ENCODE measurements around the gene AGBL4.

DNA sequence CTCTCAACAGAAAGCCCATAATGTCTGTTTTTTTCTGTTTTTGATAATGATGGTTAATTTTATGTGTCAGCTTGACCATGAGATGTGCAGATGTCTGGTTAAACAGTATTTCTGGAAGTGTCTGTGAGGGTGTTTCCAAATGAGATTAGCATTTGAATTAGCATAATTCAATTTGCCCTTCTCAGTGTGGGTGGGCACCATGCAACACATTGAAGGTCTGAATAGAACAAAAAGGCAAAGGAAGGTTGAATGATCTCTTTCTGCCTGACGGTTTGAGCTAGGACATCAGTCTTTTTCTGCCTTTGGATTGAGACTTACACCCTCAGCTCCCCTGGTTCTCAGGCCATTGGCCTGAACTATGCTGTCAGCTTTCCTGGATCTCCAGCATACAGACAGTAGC, 1516.9 kb downstream of the AGBL4 start:
- TF ChIP-seq, protein P1, sequence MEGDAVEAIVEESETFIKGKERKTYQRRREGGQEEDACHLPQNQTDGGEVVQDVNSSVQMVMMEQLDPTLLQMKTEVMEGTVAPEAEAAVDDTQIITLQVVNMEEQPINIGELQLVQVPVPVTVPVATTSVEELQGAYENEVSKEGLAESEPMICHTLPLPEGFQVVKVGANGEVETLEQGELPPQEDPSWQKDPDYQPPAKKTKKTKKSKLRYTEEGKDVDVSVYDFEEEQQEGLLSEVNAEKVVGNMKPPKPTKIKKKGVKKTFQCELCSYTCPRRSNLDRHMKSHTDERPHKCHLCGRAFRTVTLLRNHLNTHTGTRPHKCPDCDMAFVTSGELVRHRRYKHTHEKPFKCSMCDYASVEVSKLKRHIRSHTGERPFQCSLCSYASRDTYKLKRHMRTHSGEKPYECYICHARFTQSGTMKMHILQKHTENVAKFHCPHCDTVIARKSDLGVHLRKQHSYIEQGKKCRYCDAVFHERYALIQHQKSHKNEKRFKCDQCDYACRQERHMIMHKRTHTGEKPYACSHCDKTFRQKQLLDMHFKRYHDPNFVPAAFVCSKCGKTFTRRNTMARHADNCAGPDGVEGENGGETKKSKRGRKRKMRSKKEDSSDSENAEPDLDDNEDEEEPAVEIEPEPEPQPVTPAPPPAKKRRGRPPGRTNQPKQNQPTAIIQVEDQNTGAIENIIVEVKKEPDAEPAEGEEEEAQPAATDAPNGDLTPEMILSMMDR (conservative IDR thresholded peaks at IDR 0.05; ENCODE audit: low read depth, low read length): no peak
- TF ChIP-seq POLR2A (IDR thresholded peaks at IDR 0.05; ENCODE audit: low read depth, low read length) (no peak), CEBPB (IDR thresholded peaks at IDR 0.05; ENCODE audit: low read depth, low read length) (no peak), RAD21 (IDR thresholded peaks at IDR 0.05; ENCODE audit: low read length) (no peak), BHLHE40 (IDR thresholded peaks at IDR 0.05; ENCODE audit: low read depth, low read length) (no peak)
